ENCODE measurements around the gene ACTL6A.

The ACTL6A gene

DNA sequence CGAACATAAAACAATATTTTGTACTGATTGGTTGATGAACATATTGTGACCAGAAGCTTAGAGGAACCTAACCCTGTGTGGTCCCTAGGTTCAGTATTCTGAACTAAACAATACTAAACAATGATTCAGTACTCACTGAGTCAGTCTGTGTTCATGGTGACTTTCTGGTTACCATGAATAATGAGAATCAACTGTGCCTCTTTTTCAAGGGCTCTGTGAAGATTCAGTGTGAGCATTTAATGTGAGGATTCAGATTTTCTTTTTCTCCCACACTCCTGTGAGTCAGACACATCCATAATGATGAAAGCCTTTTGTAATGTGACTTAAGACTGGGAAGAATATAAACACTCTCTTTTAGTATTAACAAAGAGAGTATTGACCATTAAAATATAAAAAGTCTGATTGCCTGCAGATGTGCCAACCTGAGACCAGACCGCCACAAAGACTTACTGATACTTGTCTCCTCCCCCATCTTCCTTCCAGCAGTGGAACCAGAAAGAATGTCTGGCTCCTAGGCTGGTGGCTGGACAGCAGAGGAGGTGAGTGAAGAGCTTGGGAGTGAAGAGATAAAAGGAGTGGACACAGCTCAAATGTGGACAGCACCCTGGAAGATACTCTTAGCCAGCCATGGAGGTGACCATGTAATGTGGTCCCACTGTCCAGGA, 17.6 kb upstream of the ACTL6A start:
- H3K4me1 Mint-ChIP-seq: peaks cover 15% of the 10 kb centered on the region
- no peak overlapping the region for H3K4me3 Mint-ChIP-seq
- no peak for DNase-seq
- H3K36me3 Mint-ChIP-seq (ENCODE audit: low read depth): no peaks in the 10 kb centered on the region
- peaks cover 6% of the 10 kb centered on the region for H3K9me3 Mint-ChIP-seq
- TF ChIP-seq, protein P1, sequence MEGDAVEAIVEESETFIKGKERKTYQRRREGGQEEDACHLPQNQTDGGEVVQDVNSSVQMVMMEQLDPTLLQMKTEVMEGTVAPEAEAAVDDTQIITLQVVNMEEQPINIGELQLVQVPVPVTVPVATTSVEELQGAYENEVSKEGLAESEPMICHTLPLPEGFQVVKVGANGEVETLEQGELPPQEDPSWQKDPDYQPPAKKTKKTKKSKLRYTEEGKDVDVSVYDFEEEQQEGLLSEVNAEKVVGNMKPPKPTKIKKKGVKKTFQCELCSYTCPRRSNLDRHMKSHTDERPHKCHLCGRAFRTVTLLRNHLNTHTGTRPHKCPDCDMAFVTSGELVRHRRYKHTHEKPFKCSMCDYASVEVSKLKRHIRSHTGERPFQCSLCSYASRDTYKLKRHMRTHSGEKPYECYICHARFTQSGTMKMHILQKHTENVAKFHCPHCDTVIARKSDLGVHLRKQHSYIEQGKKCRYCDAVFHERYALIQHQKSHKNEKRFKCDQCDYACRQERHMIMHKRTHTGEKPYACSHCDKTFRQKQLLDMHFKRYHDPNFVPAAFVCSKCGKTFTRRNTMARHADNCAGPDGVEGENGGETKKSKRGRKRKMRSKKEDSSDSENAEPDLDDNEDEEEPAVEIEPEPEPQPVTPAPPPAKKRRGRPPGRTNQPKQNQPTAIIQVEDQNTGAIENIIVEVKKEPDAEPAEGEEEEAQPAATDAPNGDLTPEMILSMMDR (IDR thresholded peaks at IDR 0.05): no peak
- H3K27ac Mint-ChIP-seq: no peak overlapping the region
- peaks cover 7% of the 10 kb centered on the region for H3K27me3 Mint-ChIP-seq (ENCODE audit: low read depth, poor library complexity)

DNA sequence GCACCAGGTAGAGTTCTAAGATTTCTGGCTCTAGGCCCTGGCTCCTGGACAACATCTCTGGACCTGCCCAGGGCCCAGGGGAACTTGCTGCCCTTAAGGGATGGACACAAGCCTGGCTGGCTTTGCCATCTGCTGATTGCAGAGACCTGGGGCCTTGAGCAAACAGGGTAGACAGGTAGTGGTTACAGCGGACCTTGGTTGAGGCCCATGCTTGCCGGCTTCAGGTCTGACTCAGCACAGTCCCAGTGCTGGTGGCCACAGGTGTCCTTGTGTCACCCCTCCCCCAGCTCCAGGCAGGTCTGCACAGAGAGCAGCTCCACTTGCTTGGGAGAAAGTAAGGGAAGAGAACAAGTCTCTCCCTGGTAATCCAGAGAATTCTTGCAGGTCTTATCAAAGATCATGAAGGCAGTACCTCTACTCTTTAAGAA, 15.9 kb upstream of the ACTL6A start:
- no peaks in the 10 kb centered on the region for H3K36me3 Mint-ChIP-seq (ENCODE audit: low read depth)
- H3K27me3 Mint-ChIP-seq (ENCODE audit: low read depth, poor library complexity): peaks cover 9% of the 10 kb centered on the region
- peaks cover 3% of the 10 kb centered on the region for H3K4me1 Mint-ChIP-seq
- no peak for DNase-seq
- peaks cover 12% of the 10 kb centered on the region for H3K9me3 Mint-ChIP-seq
- no peak overlapping the region for H3K27ac Mint-ChIP-seq
- H3K4me3 Mint-ChIP-seq: no peak overlapping the region
- TF ChIP-seq, protein P1 (IDR thresholded peaks at IDR 0.05): no peak

DNA sequence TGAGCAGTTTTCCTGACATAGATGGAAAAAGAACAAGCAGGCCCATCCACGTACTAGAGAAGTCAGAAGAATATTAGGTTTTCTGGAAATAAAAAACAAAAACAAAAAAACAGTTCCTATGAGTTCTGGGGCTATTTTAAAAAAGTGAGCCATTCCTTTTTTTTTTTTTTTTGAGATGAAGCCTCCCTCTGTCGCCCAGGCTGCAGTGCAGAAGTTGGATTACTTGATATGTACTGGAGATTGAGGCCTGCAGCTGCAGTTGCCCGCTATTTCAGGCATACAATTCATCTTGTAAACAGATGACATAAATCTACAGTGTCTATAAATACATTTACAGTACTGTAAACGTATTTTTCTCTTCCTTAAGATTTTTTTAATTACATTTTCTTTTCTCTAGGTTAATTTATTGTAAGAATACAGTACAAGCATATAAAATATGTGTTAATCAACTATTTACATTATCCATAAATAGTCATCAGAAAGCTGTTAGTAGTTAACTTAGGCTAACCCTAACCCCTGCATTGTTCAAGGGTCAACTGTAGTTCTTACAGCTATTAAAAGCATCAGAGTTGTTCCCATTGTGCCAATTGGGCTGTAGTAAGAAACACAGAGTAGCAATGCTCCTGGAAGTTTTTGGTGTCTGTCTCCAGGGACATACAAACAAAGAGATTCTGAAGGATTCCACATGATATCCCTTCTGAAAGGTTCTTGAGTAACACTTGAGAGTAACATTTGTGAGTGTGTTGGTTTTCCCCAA, 11.2 kb upstream of the ACTL6A start:
- H3K9me3 Mint-ChIP-seq: peaks cover 12% of the 10 kb centered on the region
- H3K4me1 Mint-ChIP-seq: no peaks in the 10 kb centered on the region
- H3K27ac Mint-ChIP-seq: no peak overlapping the region
- H3K27me3 Mint-ChIP-seq (ENCODE audit: low read depth, poor library complexity): peaks cover 4% of the 10 kb centered on the region
- TF ChIP-seq, protein P1 (IDR thresholded peaks at IDR 0.05): no peak
- no peaks in the 10 kb centered on the region for H3K36me3 Mint-ChIP-seq (ENCODE audit: low read depth)
- no peak overlapping the region for H3K4me3 Mint-ChIP-seq
- DNase-seq: no peak

DNA sequence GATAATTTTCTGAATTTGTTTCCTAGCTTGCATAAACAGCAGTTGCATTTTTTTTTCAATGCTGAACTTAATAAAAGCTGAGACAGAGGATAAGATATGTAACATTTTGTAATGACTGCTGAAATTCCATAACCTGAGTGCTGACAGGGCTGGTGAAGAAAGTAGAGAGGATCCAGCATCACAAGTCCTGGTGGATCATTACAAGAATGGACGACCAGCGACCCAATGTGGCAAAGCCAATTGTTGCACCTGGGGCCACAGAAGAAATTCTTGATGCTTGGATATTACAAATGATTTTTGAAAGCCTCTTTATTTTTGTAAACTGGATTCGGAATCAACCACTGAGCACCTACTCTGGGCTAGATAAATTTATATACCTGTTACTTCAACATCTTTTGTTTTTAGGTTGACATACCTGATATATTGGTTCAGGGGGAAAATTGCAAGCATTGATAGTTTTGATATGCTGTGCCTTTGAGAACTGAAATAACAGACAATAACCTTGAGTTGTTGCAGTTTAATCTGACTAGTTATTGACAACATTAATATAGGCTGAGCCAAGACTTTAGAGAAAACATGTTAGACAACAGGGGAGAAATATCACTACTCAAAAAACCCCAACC, 3.9 kb upstream of the ACTL6A start:
- peak; percentile 62 for DNase-seq
- no peaks in the 10 kb centered on the region for H3K36me3 Mint-ChIP-seq (ENCODE audit: low read depth)
- no peaks in the 10 kb centered on the region for H3K9me3 Mint-ChIP-seq
- H3K27me3 Mint-ChIP-seq (ENCODE audit: low read depth, poor library complexity): no peaks in the 10 kb centered on the region
- H3K27ac Mint-ChIP-seq: no peak overlapping the region
- H3K4me3 Mint-ChIP-seq: no peak overlapping the region
- TF ChIP-seq, protein P1 (IDR thresholded peaks at IDR 0.05): peak; percentile 89
- peaks cover 21% of the 10 kb centered on the region for H3K4me1 Mint-ChIP-seq

DNA sequence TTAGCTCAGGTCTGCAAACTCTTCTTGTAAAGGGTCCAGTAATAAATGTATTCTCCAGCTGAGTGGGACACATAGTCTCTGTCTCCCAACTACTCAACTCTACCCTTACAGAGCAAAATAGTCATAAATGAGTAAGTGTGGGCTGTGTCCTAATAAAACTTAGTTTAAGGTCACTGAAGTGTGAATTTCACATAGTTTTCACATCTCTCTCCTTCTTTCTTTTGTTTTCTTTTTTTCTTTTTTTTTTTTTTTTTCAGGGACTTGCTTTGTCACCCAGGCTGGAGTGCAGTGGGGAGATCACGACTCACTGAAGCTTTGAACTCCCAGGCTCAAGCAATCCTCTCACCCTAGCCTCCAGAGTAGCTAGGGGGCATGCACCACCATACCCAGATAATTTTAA, 1.9 kb upstream of the ACTL6A start:
- no peaks in the 10 kb centered on the region for H3K27me3 Mint-ChIP-seq (ENCODE audit: low read depth, poor library complexity)
- no peak for DNase-seq
- no peaks in the 10 kb centered on the region for H3K36me3 Mint-ChIP-seq (ENCODE audit: low read depth)
- H3K27ac Mint-ChIP-seq: no peak overlapping the region
- H3K4me3 Mint-ChIP-seq: no peak overlapping the region
- no peaks in the 10 kb centered on the region for H3K9me3 Mint-ChIP-seq
- TF ChIP-seq, protein P1 (IDR thresholded peaks at IDR 0.05): no peak
- peaks cover 36% of the 10 kb centered on the region for H3K4me1 Mint-ChIP-seq

All from nephron progenitor cell (in vitro differentiated cells).